Endodermal cell (in vitro differentiated cells): Measurements from ENCODE around the gene GRK4. TPM values are rescaled to one million over a fixed set of nuclear protein-coding genes. Genes with fewer than 3 reads are reported as not detected.
"Not testable (repeated sequence)": the region's sequence is repeated elsewhere in the genome, so short reads cannot be mapped to it uniquely, and the experiment has no call there.

Source experiments
- DNase-seq: peaks from one replicate; pipeline ENCODE4 v3.0.0-alpha.2; 2017
- H3K27ac ChIP-seq: 2 replicates; pipeline ENCODE4 v1.5.1; 2013; ENCODE audit warnings: mild to moderate bottlenecking, low read depth, low read length, moderate library complexity
- H3K27me3 ChIP-seq: 2 replicates; pipeline ENCODE4 v1.6.1; 2013; ENCODE audit warnings: mild to moderate bottlenecking, low read length, moderate library complexity; ENCODE audit not compliant: insufficient read depth, control insufficient read depth, poor library complexity, severe bottlenecking
- H3K36me3 ChIP-seq: 2 replicates; pipeline ENCODE4 v1.7.0; 2013; ENCODE audit warnings: mild to moderate bottlenecking, low read length, moderate library complexity; ENCODE audit not compliant: control insufficient read depth, insufficient read depth
- H3K4me1 ChIP-seq: one replicate; pipeline ENCODE4 v1.7.0; 2013; ENCODE audit warnings: low read length; ENCODE audit not compliant: control insufficient read depth, insufficient read depth
- H3K4me3 ChIP-seq: 2 replicates; pipeline ENCODE4 v1.5.1; 2013; ENCODE audit warnings: mild to moderate bottlenecking, low read length, moderate library complexity
- H3K9ac ChIP-seq: 2 replicates; pipeline ENCODE4 v1.6.1; 2013; ENCODE audit warnings: mild to moderate bottlenecking, low read length, moderate library complexity; ENCODE audit not compliant: poor library complexity, severe bottlenecking; ENCODE audit errors: extremely low read depth
- H3K9me3 ChIP-seq: 2 replicates; pipeline ENCODE4 v1.6.1; 2013; ENCODE audit warnings: mild to moderate bottlenecking, low read length, moderate library complexity; ENCODE audit not compliant: control insufficient read depth
- H3K27ac Mint-ChIP-seq: 2 replicates; pipeline ENCODE4 v1.8.0; 2020; ENCODE audit warnings: mixed read lengths
- H3K27me3 Mint-ChIP-seq: 2 replicates; pipeline ENCODE4 v1.8.0; 2021; ENCODE audit warnings: mild to moderate bottlenecking, mixed read lengths; ENCODE audit not compliant: insufficient read depth
- H3K36me3 Mint-ChIP-seq: 2 replicates; pipeline ENCODE4 v1.8.0; 2020; ENCODE audit warnings: low read depth, mixed read lengths
- H3K4me1 Mint-ChIP-seq: 2 replicates; pipeline ENCODE4 v1.8.0; 2020; ENCODE audit warnings: mixed read lengths
- H3K4me3 Mint-ChIP-seq: 2 replicates; pipeline ENCODE4 v1.8.0; 2020; ENCODE audit warnings: mild to moderate bottlenecking, moderate library complexity, mixed read lengths
- H3K9me3 Mint-ChIP-seq: 2 replicates; pipeline ENCODE4 v1.8.0; 2020; ENCODE audit warnings: mild to moderate bottlenecking, mixed read lengths
- WGBS, 2 experiments: methylation state at CpG; one replicate each; pipeline versions ENCODE4 v1.1.5 to v1.1.7; 2013; ENCODE audit warnings: missing lambda C conversion rate in 2 of 2, mixed read lengths in 1 of 2; ENCODE audit not compliant: insufficient coverage in 1 of 2, insufficient read length in 1 of 2; 5-methylcytosine and 5-hydroxymethylcytosine counted together
- long read RNA-seq, 4 experiments: library from polyadenylated mRNA in 2 of 4; library from RNA in 1 of 4; library from capped mRNA in 1 of 4; stranded (forward) in 3 of 4; unstranded in 1 of 4; transcript quantifications; one replicate each; pipeline ENCODE4 v2.0.0, GENCODE V29; 2020 to 2021; ENCODE audit warnings: inconsistent platforms in 1 of 4
- polyA plus RNA-seq, 2 experiments: library from polyadenylated mRNA; stranded (reverse); fragments of 50-300 nt; gene quantifications; one replicate each; pipeline ENCODE4 v1.2.3, GENCODE V29; 2013
- total RNA-seq, 2 donors: library from RNA; stranded (reverse); fragmentation: NEBNext Ultra II Directional in 1 of 2; extraction: Animal tissue kit (Norgen Biotek cat#: 25700) in 1 of 2; gene quantifications; 2 replicates in 1 of 2; 3 replicates in 1 of 2; pipeline ENCODE4 v1.2.1, GENCODE V29; 2021
- TF ChIP-seq, protein P1 (sequence below): fragments of 200-600 bp; sonication (generic); conservative IDR thresholded peaks from 2 replicates; pipeline ENCODE4 v1.5.0; 2021; ENCODE audit warnings: antibody characterized with exemption, mild to moderate bottlenecking

The GRK4 gene
- total RNA-seq, result 1 to 10 TPM; 2.8 to 4.2 TPM
- 3.5 TPM for polyA plus RNA-seq (2013, experiment 1 of 2)
- 4.0 TPM for polyA plus RNA-seq (2013, experiment 2 of 2)
- long read RNA-seq, experiment 1, partial matches to known transcripts, result 0 of 1 reads
- long read RNA-seq, experiment 1, other reads (novel, unspliced or antisense), result 1 of 1 reads
- long read RNA-seq, experiment 2, partial matches to known transcripts, result 1 of 4 reads
- long read RNA-seq, experiment 2, other reads (novel, unspliced or antisense), result 3 of 4 reads
- long read RNA-seq, experiment 3, result 0 reads
- long read RNA-seq, experiment 4, partial matches to known transcripts, result 0 of 1 reads
- long read RNA-seq, experiment 4, other reads (novel, unspliced or antisense), result 0 of 1 reads

GRCh38 chr4:2963175-2963965 is at the start of gene GRK4, which contains the start of gene NOP14:
Gene GRK4, plus strand, starts transcription at chr4:2963571. Its CDS starts 500 bp downstream, at chr4:2964071.
Gene NOP14, minus strand, starts transcription at chr4:2963406. Its CDS starts 87 bp downstream, at chr4:2963319.
- peaks cover 6% of the 10 kb centered on the region for H3K36me3 Mint-ChIP-seq
- H3K4me3 ChIP-seq, result peak within 1 kb of the TSS; percentile 88
- H3K36me3 ChIP-seq, result peaks cover 3% of the 10 kb centered on the region
- TF ChIP-seq, protein P1, sequence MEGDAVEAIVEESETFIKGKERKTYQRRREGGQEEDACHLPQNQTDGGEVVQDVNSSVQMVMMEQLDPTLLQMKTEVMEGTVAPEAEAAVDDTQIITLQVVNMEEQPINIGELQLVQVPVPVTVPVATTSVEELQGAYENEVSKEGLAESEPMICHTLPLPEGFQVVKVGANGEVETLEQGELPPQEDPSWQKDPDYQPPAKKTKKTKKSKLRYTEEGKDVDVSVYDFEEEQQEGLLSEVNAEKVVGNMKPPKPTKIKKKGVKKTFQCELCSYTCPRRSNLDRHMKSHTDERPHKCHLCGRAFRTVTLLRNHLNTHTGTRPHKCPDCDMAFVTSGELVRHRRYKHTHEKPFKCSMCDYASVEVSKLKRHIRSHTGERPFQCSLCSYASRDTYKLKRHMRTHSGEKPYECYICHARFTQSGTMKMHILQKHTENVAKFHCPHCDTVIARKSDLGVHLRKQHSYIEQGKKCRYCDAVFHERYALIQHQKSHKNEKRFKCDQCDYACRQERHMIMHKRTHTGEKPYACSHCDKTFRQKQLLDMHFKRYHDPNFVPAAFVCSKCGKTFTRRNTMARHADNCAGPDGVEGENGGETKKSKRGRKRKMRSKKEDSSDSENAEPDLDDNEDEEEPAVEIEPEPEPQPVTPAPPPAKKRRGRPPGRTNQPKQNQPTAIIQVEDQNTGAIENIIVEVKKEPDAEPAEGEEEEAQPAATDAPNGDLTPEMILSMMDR, result peak; percentile 44
- H3K27me3 ChIP-seq, result no peaks in the 10 kb centered on the region
- peak within 1 kb of the TSS; percentile 80 for H3K27ac ChIP-seq
- peak within 1 kb of the TSS; percentile 98 for H3K27ac Mint-ChIP-seq
- H3K4me3 Mint-ChIP-seq, result peak within 1 kb of the TSS; percentile 90
- H3K4me1 Mint-ChIP-seq, result peaks cover 18% of the 10 kb centered on the region
- DNase-seq, result peak; percentile 99
- peaks cover 4% of the 10 kb centered on the region for H3K4me1 ChIP-seq
- 0% methylated on average over 24 to 105 of the region's 105 CpGs for WGBS, 2 experiments
- no peaks in the 10 kb centered on the region for H3K9me3 Mint-ChIP-seq
- H3K9ac ChIP-seq, result peak within 1 kb of the TSS; percentile 82
- no peaks in the 10 kb centered on the region for H3K9me3 ChIP-seq
- peaks cover 5% of the 10 kb centered on the region for H3K27me3 Mint-ChIP-seq

- H3K27ac Mint-ChIP-seq, result no peak overlapping the region
- Histone ChIP-seq H3K4me1 (no peaks in the 10 kb centered on the region), H3K36me3 (peaks cover 87% of the 10 kb centered on the region), H3K9ac (no peak overlapping the region), H3K9me3 (peaks cover 16% of the 10 kb centered on the region), H3K27ac (no peak overlapping the region), H3K4me3 (no peak overlapping the region), H3K27me3 (no peaks in the 10 kb centered on the region)
- 94 to 95% methylated on average over 7 to 15 of the region's 16 CpGs for WGBS, 2 experiments
- TF ChIP-seq, protein P1, result no peak
- no peaks in the 10 kb centered on the region for H3K27me3 Mint-ChIP-seq
- H3K4me1 Mint-ChIP-seq, result no peaks in the 10 kb centered on the region
- no peak for DNase-seq
- H3K36me3 Mint-ChIP-seq, result peaks cover 93% of the 10 kb centered on the region
- H3K9me3 Mint-ChIP-seq, result peaks cover 32% of the 10 kb centered on the region
- no peak overlapping the region for H3K4me3 Mint-ChIP-seq
Observed at GRCh38 chr4:2914256-2915126, 48.9 kb upstream of the GRK4 start.

DNA sequence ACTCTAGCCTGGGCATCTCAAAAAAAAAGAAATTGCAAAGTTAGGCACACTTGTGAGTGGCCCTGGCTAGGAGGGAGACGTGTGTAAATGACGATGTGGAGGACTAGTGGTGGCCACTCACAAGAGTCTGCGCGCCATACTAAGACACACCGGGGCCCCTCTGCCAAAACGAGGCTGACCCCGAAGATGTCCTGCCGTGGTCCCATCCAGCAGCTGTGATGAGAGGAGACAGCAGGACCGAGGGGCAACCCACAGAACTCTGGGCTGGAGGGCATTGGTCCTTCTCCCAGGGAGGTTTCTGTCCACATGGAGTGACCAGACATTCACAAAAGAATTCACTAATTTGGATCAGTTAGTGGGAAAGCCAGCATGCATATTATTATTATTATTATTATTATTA is 47.6 kb upstream of the GRK4 start:
- no peak for DNase-seq

DNA sequence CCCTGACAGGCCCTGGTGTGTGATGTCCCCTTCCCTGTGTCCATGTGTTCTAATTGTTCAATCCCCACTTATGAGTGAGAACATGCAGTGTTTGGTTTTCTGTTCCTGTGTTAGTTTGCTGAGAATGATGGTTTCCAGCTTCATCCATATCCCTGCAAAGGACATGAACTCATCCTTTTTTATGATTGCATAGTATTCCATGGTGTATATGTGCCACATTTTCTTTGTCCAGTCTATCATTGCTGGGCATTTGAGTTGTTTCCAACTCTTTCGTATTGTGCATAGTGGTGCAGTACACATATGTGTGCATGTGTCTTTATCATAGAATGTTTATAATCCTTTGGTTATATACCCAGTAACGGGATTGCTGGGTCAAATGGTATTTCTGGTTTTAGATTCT is 46.7 kb upstream of the GRK4 start:
- not testable (repeated sequence) for H3K27ac Mint-ChIP-seq, H3K4me3 ChIP-seq, H3K4me3 Mint-ChIP-seq, H3K27me3 ChIP-seq, H3K9ac ChIP-seq, H3K27me3 Mint-ChIP-seq, DNase-seq, H3K4me1 Mint-ChIP-seq, H3K4me1 ChIP-seq, H3K27ac ChIP-seq
- peaks cover 80% of the 10 kb centered on the region for H3K36me3 ChIP-seq
- H3K9me3 ChIP-seq, result peaks cover 25% of the 10 kb centered on the region
- H3K36me3 Mint-ChIP-seq, result peaks cover 93% of the 10 kb centered on the region
- H3K9me3 Mint-ChIP-seq, result peaks cover 41% of the 10 kb centered on the region
- 91 to 94% methylated on average over 2 of the region's 2 CpGs for WGBS, 2 experiments

More for the DNA sequence above, 47.6 kb upstream of the GRK4 start:
- peaks cover 87% of the 10 kb centered on the region for H3K36me3 ChIP-seq
- H3K27ac ChIP-seq, result no peak overlapping the region
- no peaks in the 10 kb centered on the region for H3K4me1 ChIP-seq
- Mint-ChIP-seq H3K9me3 (peaks cover 41% of the 10 kb centered on the region), H3K36me3 (peaks cover 93% of the 10 kb centered on the region), H3K27me3 (no peaks in the 10 kb centered on the region), H3K4me3 (no peak overlapping the region), H3K4me1 (no peaks in the 10 kb centered on the region), H3K27ac (no peak overlapping the region)
- peaks cover 25% of the 10 kb centered on the region for H3K9me3 ChIP-seq
- TF ChIP-seq, protein P1, result no peak
- no peak overlapping the region for H3K4me3 ChIP-seq
- H3K9ac ChIP-seq, result no peak overlapping the region
- WGBS, 2 experiments, result 80 to 84% methylated on average over 5 to 9 of the region's 9 CpGs
- no peaks in the 10 kb centered on the region for H3K27me3 ChIP-seq
